Mesenteric fat pad (tissue), 1 donor: ENCODE measurements around the gene GRIFIN. TPM values are rescaled to one million over a fixed set of nuclear protein-coding genes. Genes with fewer than 3 reads are reported as not detected.
"Not testable (repeated sequence)": the region's sequence is repeated elsewhere in the genome, so short reads cannot be mapped to it uniquely, and the experiment has no call there.

Experiments used
- DNase-seq: peaks from one replicate; pipeline ENCODE4 v3.0.0-alpha.2; 2020; ENCODE audit warnings: low spot score
- total RNA-seq: library from RNA; stranded (reverse); fragmentation: NEBNext Ultra II Directional; extraction: Animal tissue kit (Norgen Biotek cat#: 25700); gene quantifications from one replicate; pipeline ENCODE4 v1.2.1, GENCODE V29; 2021
- donor health status: DM: yes; HTN: yes; CAD: no.

GRIFIN gene
- total RNA-seq, 1 donor from 2014 or later: not detected

DNA sequence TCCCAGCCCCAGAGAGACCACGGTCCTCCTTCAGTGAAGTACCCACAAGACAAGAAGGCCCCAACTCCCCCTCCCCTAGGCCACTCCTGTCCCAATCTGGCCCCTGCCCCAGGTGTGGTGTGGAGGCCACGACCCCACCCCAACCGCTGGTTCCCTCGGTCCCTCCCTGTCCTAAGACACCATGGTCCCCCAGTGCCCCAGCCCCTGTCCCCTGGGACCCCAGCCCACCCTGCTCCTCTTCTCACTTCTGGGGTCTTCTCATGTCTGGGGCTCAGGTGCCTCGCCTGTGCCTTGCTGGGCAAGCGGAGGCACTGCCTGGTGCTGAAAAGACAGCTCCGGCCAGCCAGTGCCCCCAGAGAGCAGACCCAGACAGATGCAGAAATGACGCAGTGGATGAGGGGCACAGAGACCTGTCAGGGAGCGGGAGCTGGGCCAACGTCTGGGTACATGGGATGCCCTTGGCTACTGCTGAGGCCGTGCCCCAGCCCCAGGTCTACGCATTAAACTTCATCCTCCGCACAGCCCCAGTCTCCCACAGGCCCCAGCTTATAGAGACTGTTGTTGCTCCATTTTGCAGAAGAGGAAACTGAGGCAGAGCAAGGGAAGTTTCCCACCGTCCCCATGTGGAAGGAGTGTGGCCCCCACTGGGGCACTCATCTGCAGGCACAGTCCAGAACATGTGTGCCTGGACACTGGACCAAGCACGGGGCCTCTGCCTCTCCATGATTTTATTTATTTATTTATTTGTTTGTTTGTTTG lies 14.8 kb downstream of the GRIFIN start:
- DNase-seq: no peak

DNA sequence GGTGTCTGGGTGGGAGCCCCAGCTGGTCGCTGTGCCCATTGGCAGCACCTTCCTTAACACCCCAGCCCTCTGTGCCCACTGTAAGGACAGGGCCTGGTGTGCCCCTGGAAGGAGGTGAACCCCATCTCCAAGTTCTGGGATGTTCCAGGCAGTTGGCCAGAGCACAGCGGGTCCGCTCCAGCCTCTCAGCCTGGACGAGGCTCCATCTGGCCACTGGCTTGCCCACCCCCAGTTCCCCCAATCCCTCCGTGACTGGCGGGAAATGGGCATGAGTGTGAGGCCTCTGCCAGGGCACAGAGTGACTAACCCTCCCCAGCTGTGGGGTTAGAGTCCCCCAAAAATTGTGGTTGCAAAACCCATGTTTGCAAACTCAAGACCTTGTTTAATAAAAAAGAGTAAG lies 15.6 kb downstream of the GRIFIN start:
- DNase-seq: no peak

GRCh38 chr7:2460188-2460587 lies 16.0 kb downstream of the GRIFIN start:
- no peak for DNase-seq

DNA sequence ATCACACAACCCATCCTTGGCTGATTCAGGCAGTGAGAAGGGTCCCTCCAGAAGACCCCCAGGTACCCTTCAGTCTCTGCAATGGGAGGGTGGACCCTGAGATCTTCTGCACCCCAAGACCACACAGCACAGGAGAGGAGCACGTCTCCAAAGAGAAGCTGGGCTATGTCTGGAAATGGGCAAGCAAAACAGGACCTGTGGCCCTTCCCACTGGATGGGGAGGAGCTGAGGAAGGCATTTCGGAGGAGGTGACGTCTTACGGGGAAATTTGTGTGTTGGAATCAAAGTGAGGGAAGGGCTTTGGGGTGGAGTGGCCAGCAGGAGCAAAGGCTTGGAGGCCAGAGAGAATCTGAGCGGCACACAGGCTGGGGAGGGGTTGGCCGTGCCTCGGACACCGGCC lies 16.5 kb downstream of the GRIFIN start:
- DNase-seq: no peak

DNA sequence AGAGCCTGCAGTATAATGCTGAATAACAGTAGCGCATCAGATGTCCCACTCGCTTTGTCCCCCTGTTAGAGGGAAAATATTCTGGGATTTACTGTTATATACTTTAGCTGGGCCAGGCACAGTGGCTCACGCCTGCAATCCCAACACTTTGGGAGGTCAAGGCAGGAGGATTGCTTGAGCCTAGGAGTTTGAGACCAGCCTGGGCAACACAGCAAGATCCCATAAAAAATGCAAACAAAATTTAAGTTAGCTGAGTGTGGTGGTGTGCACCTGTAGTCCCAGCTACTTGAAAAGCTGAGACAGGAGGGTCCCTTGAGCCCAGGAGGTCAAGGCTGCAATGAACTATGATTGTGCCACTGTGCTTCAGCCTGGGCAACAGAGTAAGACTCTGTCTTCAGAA lies 22.3 kb downstream of the GRIFIN start:
- not testable (repeated sequence) for DNase-seq

- DNase-seq: no peak
Observed at GRCh38 chr7:2452643-2453270, 23.4 kb downstream of the GRIFIN start.

DNA sequence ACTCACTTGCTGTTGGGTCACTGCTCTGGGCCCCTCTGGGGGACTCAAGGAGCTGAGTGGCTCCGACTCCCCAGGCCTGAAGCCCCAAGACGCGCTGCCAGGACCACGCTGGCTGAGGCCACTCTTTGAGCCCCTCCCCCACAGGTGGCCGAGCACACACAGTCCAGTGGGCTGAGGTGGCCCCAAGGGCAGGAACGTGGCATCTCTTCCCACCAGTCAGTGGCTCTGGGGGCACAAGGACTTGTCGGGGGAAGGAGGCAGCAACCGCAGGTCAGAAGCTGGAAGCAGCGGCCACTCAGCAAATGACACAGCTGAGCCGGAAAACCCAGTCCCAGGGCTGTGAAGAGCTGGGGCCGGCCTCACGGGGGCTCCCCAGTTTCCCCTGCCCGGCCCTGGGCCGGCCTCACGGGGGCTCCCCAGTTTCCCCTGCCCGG lies 24.1 kb downstream of the GRIFIN start:
- no peak for DNase-seq

- peak; percentile 93 for DNase-seq
Observed at GRCh38 chr7:2451171-2452073, 24.8 kb downstream of the GRIFIN start.

DNA sequence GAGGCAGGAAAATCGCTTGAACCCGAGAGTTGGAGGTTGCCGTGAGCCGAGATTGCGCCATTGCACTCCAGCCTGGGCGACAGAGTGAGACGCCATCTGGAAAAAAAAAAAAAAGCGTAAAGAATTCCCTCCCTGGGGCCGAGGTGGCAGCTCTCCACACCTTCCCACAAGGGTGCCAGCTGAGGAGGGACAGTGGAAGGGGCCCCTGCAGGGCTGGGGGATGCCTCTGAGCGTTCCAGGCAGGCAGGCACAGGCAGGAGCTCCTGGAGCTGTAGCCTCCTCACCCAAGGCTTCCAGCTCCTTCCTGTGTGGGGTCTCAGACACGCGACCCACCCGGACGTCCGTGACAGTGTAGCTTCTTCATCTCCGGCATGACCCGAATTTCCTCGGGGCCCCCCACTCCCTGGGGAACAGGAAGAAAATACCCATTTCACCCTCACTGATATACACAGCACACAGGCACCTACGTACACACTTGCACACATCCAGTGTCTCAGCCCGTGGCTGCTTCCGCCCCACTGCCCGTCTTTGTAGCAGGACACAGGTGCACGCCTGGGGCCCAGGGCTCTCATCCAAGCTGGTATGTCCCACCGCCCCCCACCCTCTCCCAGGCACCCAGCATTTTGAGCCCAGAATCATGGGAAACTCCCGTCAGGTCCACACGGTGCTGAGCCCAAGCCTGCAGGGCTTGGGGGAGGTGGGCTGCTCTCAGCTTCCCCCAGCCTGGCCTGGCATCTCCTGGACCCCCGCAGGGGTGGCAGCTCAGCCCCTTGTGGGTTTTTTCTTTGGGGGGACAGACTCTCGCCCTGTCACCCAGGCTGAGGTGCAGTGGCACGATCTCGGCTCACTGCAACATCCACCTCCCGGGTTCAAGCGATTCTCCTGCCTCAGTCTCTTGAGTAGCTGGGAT lies 25.7 kb downstream of the GRIFIN start:
- no peak for DNase-seq

DNA sequence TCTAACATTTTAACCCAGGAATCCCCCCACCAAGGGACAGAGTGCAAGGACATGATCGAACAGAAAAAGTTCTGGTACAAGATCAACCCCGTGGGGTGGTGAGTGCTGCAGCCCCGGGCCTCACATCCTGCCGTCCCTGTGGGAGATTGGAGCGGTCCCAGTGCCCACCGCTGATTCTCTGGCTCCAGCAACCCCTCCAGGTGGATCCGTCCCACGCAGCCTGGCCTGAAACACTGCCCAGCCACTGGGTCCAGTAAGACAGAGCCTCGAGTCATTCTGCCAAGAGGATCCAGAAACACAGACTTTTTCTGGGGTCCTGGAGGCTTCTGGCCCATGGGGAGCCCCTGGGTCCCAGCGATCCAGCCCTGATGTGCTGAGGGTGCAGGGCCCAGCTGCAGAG lies 29.5 kb downstream of the GRIFIN start:
- DNase-seq: no peak

- DNase-seq: no peak
Observed at GRCh38 chr7:2445898-2446555, 30.2 kb downstream of the GRIFIN start.

DNA sequence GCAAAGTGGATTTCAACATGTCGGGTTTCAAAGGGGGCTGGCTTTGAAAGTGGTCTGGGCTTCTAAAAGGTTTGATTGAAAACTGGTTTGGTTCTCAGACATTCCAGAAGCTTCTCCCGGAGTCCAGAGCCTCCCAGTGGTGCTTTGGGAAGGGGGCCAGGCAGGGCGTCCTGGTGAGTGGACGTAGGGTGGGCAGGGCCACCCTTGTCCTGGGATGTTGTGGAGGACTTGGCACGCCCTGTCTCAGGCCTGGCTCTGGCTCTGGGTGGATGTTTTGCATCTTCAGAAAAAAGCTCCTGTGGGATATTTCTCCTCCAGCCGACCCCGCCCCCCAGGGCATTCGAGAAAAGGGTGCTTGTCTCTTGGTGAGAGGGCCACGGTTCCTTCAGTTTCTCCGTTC lies 31.2 kb downstream of the GRIFIN start:
- no peak for DNase-seq

DNA sequence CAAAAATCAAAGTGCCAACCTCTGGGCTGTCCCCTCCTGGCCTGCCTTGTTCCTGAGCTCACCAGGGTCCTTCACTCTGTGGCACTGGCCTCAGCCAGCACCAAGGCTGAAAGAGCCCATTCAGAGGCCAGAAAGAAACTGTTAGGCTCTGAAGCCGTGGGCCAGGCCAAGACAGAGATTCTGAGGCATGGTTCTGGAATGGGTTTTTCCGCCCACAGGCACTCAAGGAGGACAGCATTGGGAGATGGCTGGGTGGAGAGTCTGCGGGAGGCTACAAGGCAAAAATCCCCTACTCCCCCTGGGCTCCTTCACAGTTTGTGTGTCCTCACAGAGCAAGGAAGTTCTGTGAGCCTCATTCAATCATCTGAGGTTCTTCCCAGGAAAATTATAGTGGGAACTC lies 31.7 kb downstream of the GRIFIN start:
- no peak for DNase-seq

- DNase-seq: no peak
Observed at GRCh38 chr7:2443491-2443890, 32.7 kb downstream of the GRIFIN start.

DNA sequence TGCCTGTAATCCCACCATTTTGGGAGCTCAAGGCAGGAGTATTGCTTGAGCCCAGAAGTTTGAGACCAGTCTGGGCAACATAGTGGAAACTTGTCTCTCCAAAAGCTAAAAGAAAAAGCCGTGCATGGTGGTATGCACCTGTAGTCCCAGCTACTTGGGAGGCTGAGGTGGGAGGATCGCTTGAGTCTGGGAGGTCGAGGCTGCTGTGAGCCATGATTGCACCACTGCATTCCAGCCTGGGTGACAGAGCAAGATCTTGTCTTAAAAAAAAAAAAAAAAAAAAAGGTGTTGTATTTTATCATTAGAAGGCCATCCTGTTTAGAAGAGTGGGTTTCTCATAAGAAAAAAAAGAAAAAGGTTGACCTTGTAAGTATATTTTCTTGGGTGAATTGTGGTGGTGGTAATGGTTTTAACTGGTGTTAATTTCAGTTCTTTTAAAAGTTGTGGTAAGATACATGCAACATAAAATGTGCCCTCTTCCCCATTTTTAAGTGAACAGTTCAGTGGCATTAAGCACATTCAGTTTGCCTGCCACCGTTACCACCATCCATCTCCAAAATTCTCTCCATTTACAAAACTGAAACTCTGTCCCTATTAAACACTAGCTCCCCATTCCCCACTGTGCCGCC lies 34.7 kb downstream of the GRIFIN start:
- DNase-seq: no peak

- no peak for DNase-seq
Observed at GRCh38 chr7:2440608-2441245, 35.5 kb downstream of the GRIFIN start.

GRCh38 chr7:2438775-2439174 lies 37.4 kb downstream of the GRIFIN start:
- no peak for DNase-seq

GRCh38 chr7:2438186-2438585 lies 38.0 kb downstream of the GRIFIN start:
- DNase-seq: no peak

DNA sequence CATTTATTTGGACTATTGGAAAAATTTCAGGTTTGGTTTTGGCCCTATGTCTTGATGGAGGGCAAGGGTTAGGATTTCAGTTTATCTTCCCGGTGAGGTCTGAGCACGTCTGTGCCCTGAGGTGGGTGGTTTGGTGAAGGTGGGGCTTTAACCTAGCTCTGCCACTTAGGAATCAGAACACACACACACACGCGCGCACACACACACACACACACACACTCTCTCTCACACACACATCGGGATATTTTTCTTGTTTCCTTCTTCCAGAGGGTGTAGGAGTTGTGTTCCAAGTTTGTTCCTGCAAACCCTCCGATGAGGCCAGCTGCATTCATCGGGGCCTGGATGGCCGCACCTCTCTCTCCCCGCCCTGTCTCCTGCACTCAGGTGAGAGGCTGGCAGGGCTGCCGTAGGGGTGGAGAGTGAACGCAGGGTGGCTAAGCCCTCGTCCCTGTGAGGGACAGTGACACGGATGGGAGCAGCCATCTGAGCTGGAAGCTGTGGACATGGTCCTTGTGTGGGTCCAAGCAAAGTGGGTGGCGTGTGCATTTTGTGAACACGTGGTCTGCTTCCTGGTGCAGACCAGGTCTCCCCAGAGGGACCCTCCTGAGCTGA lies 38.6 kb downstream of the GRIFIN start:
- no peak for DNase-seq
